GM12878 (cell line): ENCODE data around the gene CPSF4. TPM values are rescaled to one million over a fixed set of nuclear protein-coding genes. Genes with fewer than 3 reads are reported as not detected.

Experiments used
- ATF2 ChIP-seq: IDR thresholded peaks from 2 replicates; pipeline ENCODE4 v1.6.1; 2012; ENCODE audit warnings: low read length, inconsistent platforms
- ATF3 ChIP-seq: IDR thresholded peaks from 2 replicates; pipeline ENCODE4 v1.6.1; 2011; ENCODE audit warnings: low read depth, mild to moderate bottlenecking, low read length, moderate library complexity, borderline replicate concordance; ENCODE audit errors: extremely low read depth
- E2F8 ChIP-seq: fragments of 450-650 bp; IDR thresholded peaks from 2 replicates; pipeline ENCODE4 v1.6.1; 2018; ENCODE audit warnings: mild to moderate bottlenecking, low read depth, moderate library complexity; ENCODE audit not compliant: partially characterized antibody
- EGR1 ChIP-seq, 2 experiments: IDR thresholded peaks; 1 replicate in 1 of 2; 2 replicates in 1 of 2; pipeline ENCODE4 v1.6.1; 2011 to 2012; ENCODE audit warnings: low read depth in 2 of 2, low read length in 2 of 2, borderline replicate concordance in 1 of 2, mild to moderate bottlenecking in 1 of 2, moderate library complexity in 1 of 2
- ETV6 ChIP-seq, 2 experiments: fragments of 450-650 bp in 1 of 2; IDR thresholded peaks in 1 of 2; conservative IDR thresholded peaks in 1 of 2; 2 replicates each; pipeline ENCODE4 v1.6.1; 2014; ENCODE audit warnings: antibody characterized with exemption in 1 of 2, borderline replicate concordance in 1 of 2, low read depth in 1 of 2, mild to moderate bottlenecking in 1 of 2, moderate library complexity in 1 of 2
- FOXM1 ChIP-seq: IDR thresholded peaks from 2 replicates; pipeline ENCODE4 v1.6.1; 2012; ENCODE audit warnings: low read depth, mild to moderate bottlenecking, inconsistent platforms, low read length, moderate library complexity
- GABPA ChIP-seq: IDR thresholded peaks from 2 replicates; pipeline ENCODE4 v1.6.1; 2014; ENCODE audit warnings: antibody characterized with exemption, low read depth, mild to moderate bottlenecking, inconsistent platforms
- LARP7 ChIP-seq: fragments of 450-650 bp; IDR thresholded peaks from 2 replicates; pipeline ENCODE4 v1.6.1; 2017; ENCODE audit warnings: mild to moderate bottlenecking
- NBN ChIP-seq: fragments of 450-650 bp; IDR thresholded peaks from 2 replicates; pipeline ENCODE4 v1.6.1; 2016
- NFYA ChIP-seq: IDR thresholded peaks from 2 replicates; pipeline ENCODE4 v1.6.1; 2011; ENCODE audit warnings: low read depth, mild to moderate bottlenecking, low read length, improper control_type of control experiment, borderline replicate concordance
- REST ChIP-seq: IDR thresholded peaks from 2 replicates; pipeline ENCODE4 v1.6.1; 2012; ENCODE audit warnings: mild to moderate bottlenecking, low read depth, low read length
- TAF1 ChIP-seq: IDR thresholded peaks from 2 replicates; pipeline ENCODE4 v1.6.1; 2011; ENCODE audit warnings: mild to moderate bottlenecking, low read depth, low read length, borderline replicate concordance
- ZBED1 ChIP-seq: IDR thresholded peaks from 2 replicates; pipeline ENCODE4 v1.6.1; 2016; ENCODE audit warnings: borderline replicate concordance
- ZNF687 ChIP-seq: fragments of 450-650 bp; IDR thresholded peaks from 2 replicates; pipeline ENCODE4 v1.6.1; 2017; ENCODE audit warnings: mild to moderate bottlenecking, moderate library complexity
- ZSCAN29 ChIP-seq: fragments of 450-650 bp; IDR thresholded peaks from 2 replicates; pipeline ENCODE4 v1.6.1; 2017; ENCODE audit warnings: mild to moderate bottlenecking, moderate library complexity
- polyA plus RNA-seq, 11 experiments: library from polyadenylated mRNA; depleted of rRNA in 4 of 11; unstranded in 6 of 11; stranded (reverse) in 5 of 11; fragments of >200 nt; fragmentation: Nextera tagmentation in 4 of 11; fragmentation: Illumina TruSeq in 1 of 11; extraction: Ambion mirVana in 4 of 11; extraction: Trizol in 1 of 11; gene quantifications; 1 replicate in 1 of 11; 2 replicates in 10 of 11; pipeline versions ENCODE4 v1.2.1 to v1.2.3, GENCODE V29; 2011 to 2016; ENCODE audit warnings: inconsistent platforms in 2 of 11, missing spikeins in 2 of 11, low read depth in 1 of 11
- total RNA-seq, 4 experiments: library from RNA; depleted of rRNA in 3 of 4; stranded (reverse); fragments of >200 nt in 3 of 4; fragmentation: Illumina TruSeq in 1 of 4; extraction: Trizol in 1 of 4; gene quantifications; 2 replicates each; pipeline versions ENCODE4 v1.2.1 to v1.2.3, GENCODE V29; 2013 to 2021

The CPSF4 gene
- total and polyA plus RNA-seq, 10 of the 15 experiments (the other 5 are each of a cell fraction or from before 2014, with no cell fraction given) = 13.6 to 70.1 (median 45.0) TPM

GRCh38 chr7:99408379-99409191 is 30.2 kb upstream of the CPSF4 start, which contains the start of the genes BUD31 and PDAP1 (continued):
- TF ChIP-seq NFYA (no peak), ZNF687 (peak; percentile 20; the same call in 1 of the 2 replicates), ETV6 (conservative IDR thresholded peaks at IDR 0.05 in 1 of 2, IDR thresholded peaks at IDR 0.05 in 1 of 2; ENCODE audit: borderline replicate concordance in 1 of 2, low read depth in 1 of 2) (peak in 1 of 2 experiments; percentile 11; a peak in 1 of 4 replicates), LARP7 (peak; percentile 93), FOXM1 (no peak), E2F8 (peak; percentile 69), ZBED1 (peak; percentile 41; the same call in 1 of the 2 replicates), REST (0 out of 2 replicates have a peak, but pooled peaks have one; percentile 17), ZSCAN29 (0 out of 2 replicates have a peak, but pooled peaks have one; percentile 25), ATF3 (peak; percentile 53; the same call in 1 of the 2 replicates), NBN (peak; percentile 89), ATF2 (peak; percentile 99), TAF1 (peak; percentile 90), GABPA (peak; percentile 93), EGR1 (IDR thresholded peaks at IDR 0.05; ENCODE audit: borderline replicate concordance in 1 of 2, low read depth in 2 of 2, low read length in 2 of 2) (peak in 1 of 2 experiments; percentile 19; a peak in 1 of 3 replicates)
